Pancreas (tissue), 10 donors: Measurements from ENCODE around the gene LNX1. TPM values are rescaled to one million over a fixed set of nuclear protein-coding genes. Genes with fewer than 3 reads are reported as not detected.

Source experiments
- ATAC-seq, 4 donors: fragments of 200-7000 bp; cut with Tn5 transposase; one replicate each; pipeline versions ENCODE4 v1.8.0 to v1.9.1; 2020; ENCODE audit warnings: mild to moderate bottlenecking in 4 of 4, moderate library complexity in 4 of 4
- DNase-seq, 6 donors: peaks; one replicate each; pipeline ENCODE4 v3.0.0-alpha.2; 2020
- FAIRE-seq: peaks from 2 replicates; lab custom pipeline; 2012; peaks lifted over from hg19 to GRCh38; lab: Jason Lieb, UNC
- H3K27ac ChIP-seq, 4 donors: fragments of 200-600 bp; sonication (generic); 1 replicate in 3 of 4; 2 replicates in 1 of 4; pipeline versions ENCODE4 v1.5.0 to v1.8.0; 2020
- H3K27me3 ChIP-seq, 4 donors: fragments of 200-600 bp; one replicate each; pipeline ENCODE4 v1.8.0; 2021
- H3K36me3 ChIP-seq, 3 donors: fragments of 200-600 bp; sonication (generic) in 1 of 3; one replicate each; pipeline versions ENCODE4 v1.5.0 to v1.8.0; 2020 to 2021
- H3K4me1 ChIP-seq, 3 donors: fragments of 200-600 bp; one replicate each; pipeline ENCODE4 v1.8.0; 2021
- H3K4me3 ChIP-seq, 4 donors: fragments of 200-600 bp; sonication (generic) in 2 of 4; one replicate each; pipeline versions ENCODE4 v1.5.0 to v1.8.0; 2020 to 2021
- H3K9me3 ChIP-seq, 4 donors: fragments of 200-600 bp; one replicate each; pipeline ENCODE4 v1.8.0; 2021
- CTCF ChIP-seq, 4 donors: fragments of 200-600 bp; sonication (generic) in 3 of 4; IDR thresholded peaks; one replicate each; pipeline versions ENCODE4 v1.5.0 to v1.8.0; 2021; ENCODE audit warnings: antibody characterized with exemption in 4 of 4
- WGBS, 2 donors: extraction: QIAGEN DNeasy Blood & Tissue Kit; methylation state at CpG; one replicate each; pipeline ENCODE4 v1.1.7; 2013; 5-methylcytosine and 5-hydroxymethylcytosine counted together
- intact Hi-C, 3 donors: fragments of 100-400 bp; cut with DNase I; formaldehyde crosslinking; loops; one replicate each; pipeline versions ENCODE4 v1.11.1 to v1.14.2; 2022
- polyA plus RNA-seq, 2 donors: library from polyadenylated mRNA; stranded (reverse); fragments of 200-250 nt; gene quantifications; one replicate each; pipeline ENCODE4 v1.2.3, GENCODE V29; 2013
- total RNA-seq, 6 donors: library from RNA; stranded (reverse); fragmentation: NEBNext Ultra II Directional in 4 of 6; extraction: Animal tissue kit (Norgen Biotek cat#: 25700) in 4 of 6; gene quantifications; one replicate each; pipeline versions ENCODE4 v1.2.1 to v1.2.4, GENCODE V29; 2021 to 2023
- donor health status: healthy with polysubstance abuse.
- donor health status: DM: no; HTN: no; CAD: no; lungs with moderate emphysema.
- donor health status: DM: no; HTN: no; CAD: no.
- donor health status: control.
- donor health status: control.
- donor health status: Bipolar disorder and iron deficiency.
- donor health status: DM: yes; HTN: yes; CAD: no.
- donor health status: DM: no; HTN: no; CAD: no.
- donor health status: DM: no; HTN: no; CAD: no.
- donor health status: DM: yes; HTN: yes; CAD: no.

Gene LNX1
- total and polyA plus RNA-seq, 8 donors = 6.1 to 18.6 (median 15.0) TPM

GRCh38 chr4:53587135-53587534 is 4.2 kb downstream of the LNX1 start:
- no peak for ATAC-seq
- Histone ChIP-seq H3K4me3 (no peak overlapping the region), H3K36me3 (no peaks in the 10 kb centered on the region), H3K27ac (peak overlapping the region in 1 of 4 donors; percentile 31), H3K27me3 (no peaks in the 10 kb centered on the region), H3K4me1 (peaks cover 34 to 51% (median 39%) of the 10 kb centered on the region in 3 donors), H3K9me3 (no peaks in the 10 kb centered on the region)
- intact Hi-C loops = no loop called here
- WGBS, 2 donors = 19 to 23% methylated on average over 2 of the region's 2 CpGs
- DNase-seq = no peak
- no peak for TF ChIP-seq CTCF (IDR thresholded peaks at IDR 0.05)
- no peak for FAIRE-seq

- Histone ChIP-seq H3K27me3 (no peaks in the 10 kb centered on the region), H3K4me3 (no peak overlapping the region), H3K4me1 (peaks cover 35 to 47% (median 36%) of the 10 kb centered on the region in 3 donors), H3K36me3 (no peaks in the 10 kb centered on the region), H3K9me3 (no peaks in the 10 kb centered on the region), H3K27ac (no peak overlapping the region)
- no peak for DNase-seq
- no peak for TF ChIP-seq CTCF (IDR thresholded peaks at IDR 0.05)
- FAIRE-seq = no peak
- WGBS, 2 donors = 77 to 79% methylated on average over 6 of the region's 6 CpGs
- ATAC-seq = no peak
- intact Hi-C loops = no loop called here
Observed at GRCh38 chr4:53586121-53586816, 5.0 kb downstream of the LNX1 start.

- intact Hi-C loops = no loop called here
- Histone ChIP-seq H3K9me3 (no peaks in the 10 kb centered on the region), H3K36me3 (no peaks in the 10 kb centered on the region), H3K4me3 (no peak overlapping the region), H3K27ac (no peak overlapping the region), H3K27me3 (no peaks in the 10 kb centered on the region), H3K4me1 (peaks cover 35 to 43% (median 41%) of the 10 kb centered on the region in 3 donors)
- no peak for TF ChIP-seq CTCF (IDR thresholded peaks at IDR 0.05)
- 77 to 78% methylated on average over 4 of the region's 4 CpGs for WGBS, 2 donors
- ATAC-seq (no peak), DNase-seq (no peak), FAIRE-seq (no peak)
Observed at GRCh38 chr4:53584658-53585057, 6.6 kb downstream of the LNX1 start.

- intact Hi-C loops = no loop called here
- Histone ChIP-seq H3K4me1 (peaks cover 27 to 41% (median 33%) of the 10 kb centered on the region in 3 donors), H3K4me3 (no peak overlapping the region), H3K27ac (no peak overlapping the region), H3K27me3 (no peaks in the 10 kb centered on the region), H3K36me3 (no peaks in the 10 kb centered on the region), H3K9me3 (no peaks in the 10 kb centered on the region)
- TF ChIP-seq CTCF (IDR thresholded peaks at IDR 0.05) = no peak
- DNase-seq (no peak), FAIRE-seq (no peak), ATAC-seq (no peak)
- WGBS, 2 donors = 87 to 100% methylated on average over 3 of the region's 3 CpGs
Observed at GRCh38 chr4:53583513-53583912, 7.8 kb downstream of the LNX1 start.

GRCh38 chr4:53582194-53582593 is 9.1 kb downstream of the LNX1 start:
- ATAC-seq (peak; percentile 35 to 74 (median 54)), FAIRE-seq (no peak), DNase-seq (no peak)
- Histone ChIP-seq H3K27me3 (no peaks in the 10 kb centered on the region), H3K4me3 (no peak overlapping the region), H3K27ac (peak overlapping the region in 1 of 4 donors; percentile 1), H3K4me1 (peaks cover 21 to 31% (median 29%) of the 10 kb centered on the region in 3 donors), H3K36me3 (no peaks in the 10 kb centered on the region), H3K9me3 (no peaks in the 10 kb centered on the region)
- intact Hi-C loops = no loop called here
- WGBS, 2 donors = 10 to 15% methylated on average over 4 of the region's 4 CpGs
- no peak for TF ChIP-seq CTCF (IDR thresholded peaks at IDR 0.05)
